T-helper 17 cell (primary cell): ENCODE measurements around the gene LCE2B. TPM values are rescaled to one million over a fixed set of nuclear protein-coding genes. Genes with fewer than 3 reads are reported as not detected.

ENCODE experiments used
- ATAC-seq: fragments of 150-1000 bp; cut with Tn5 transposase; 2 replicates; pipeline ENCODE4 v1.10.0; 2021; ENCODE audit warnings: mild to moderate bottlenecking, moderate library complexity
- DNase-seq, 3 donors: peaks; one replicate each; pipeline versions ENCODE4 v3.0.0 to v3.0.0-alpha.2; 2020 to 2021
- H3K9me3 ChIP-seq: one replicate; pipeline ENCODE4 v1.7.0; 2013; ENCODE audit warnings: low read length, mild to moderate bottlenecking; ENCODE audit not compliant: control insufficient read depth, poor library complexity, severe bottlenecking
- H3K27ac Mint-ChIP-seq: one replicate; pipeline ENCODE4 v1.8.0; 2022; ENCODE audit warnings: mild to moderate bottlenecking, moderate library complexity, mixed read lengths
- H3K27me3 Mint-ChIP-seq: one replicate; pipeline ENCODE4 v1.8.0; 2022; ENCODE audit warnings: mixed read lengths
- H3K36me3 Mint-ChIP-seq: one replicate; pipeline ENCODE4 v1.8.0; 2022; ENCODE audit warnings: low read depth, mixed read lengths
- H3K4me1 Mint-ChIP-seq: one replicate; pipeline ENCODE4 v1.8.0; 2022; ENCODE audit warnings: mild to moderate bottlenecking, mixed read lengths
- H3K4me3 Mint-ChIP-seq: one replicate; pipeline ENCODE4 v1.8.0; 2022; ENCODE audit warnings: mild to moderate bottlenecking, moderate library complexity, mixed read lengths
- total RNA-seq, 4 donors: library from RNA in 2 of 4; stranded (reverse) in 2 of 4; gene quantifications; one replicate each; pipeline ENCODE4 v1.2.3 and lab custom pipeline; 2022 to 2026

Gene LCE2B
- total RNA-seq, 2 donors from 2014 or later = not detected

DNA sequence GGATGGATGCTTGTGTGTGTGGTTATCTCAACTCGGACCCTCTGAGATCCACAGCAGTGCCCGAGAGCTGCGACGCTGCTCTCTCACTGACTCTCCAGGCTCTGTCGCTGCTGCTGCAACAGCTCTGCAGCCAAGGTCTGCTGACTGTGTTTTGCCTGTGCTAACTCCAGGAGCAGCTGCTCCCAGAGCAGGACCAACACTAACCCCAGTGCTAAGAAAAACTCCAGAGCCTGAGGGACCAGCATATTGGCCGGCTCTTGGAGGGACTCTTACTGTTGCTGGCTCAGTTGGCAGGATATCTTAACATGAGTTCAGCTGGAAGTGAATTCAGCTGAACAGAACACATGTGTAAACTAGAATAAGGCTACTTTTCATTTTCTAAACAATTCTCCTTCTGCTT, 6.5 kb upstream of the LCE2B start:
- no peaks in the 10 kb centered on the region for H3K9me3 ChIP-seq
- Mint-ChIP-seq H3K27me3 (peaks cover 77% of the 10 kb centered on the region), H3K4me1 (no peaks in the 10 kb centered on the region), H3K36me3 (no peaks in the 10 kb centered on the region), H3K4me3 (no peak overlapping the region), H3K27ac (no peak overlapping the region)
- DNase-seq = no peak
- no peak for ATAC-seq

GRCh38 chr1:152681616-152682015, 4.3 kb upstream of the LCE2B start:
- H3K4me1 Mint-ChIP-seq = no peaks in the 10 kb centered on the region
- H3K36me3 Mint-ChIP-seq = no peaks in the 10 kb centered on the region
- DNase-seq = no peak

GRCh38 chr1:152683846-152684245, 2.1 kb upstream of the LCE2B start:
- H3K36me3 Mint-ChIP-seq = peaks cover 2% of the 10 kb centered on the region
- no peaks in the 10 kb centered on the region for H3K4me1 Mint-ChIP-seq
- ATAC-seq (no peak), DNase-seq (no peak)
- no peak overlapping the region for H3K27ac Mint-ChIP-seq
- no peak overlapping the region for H3K4me3 Mint-ChIP-seq
- no peaks in the 10 kb centered on the region for H3K9me3 ChIP-seq
- peaks cover 71% of the 10 kb centered on the region for H3K27me3 Mint-ChIP-seq

More at GRCh38 chr1:152681616-152682015, 4.3 kb upstream of the LCE2B start:
- ATAC-seq = no peak
- Mint-ChIP-seq H3K4me3 (no peak overlapping the region), H3K27me3 (peaks cover 72% of the 10 kb centered on the region), H3K27ac (no peak overlapping the region)
- no peaks in the 10 kb centered on the region for H3K9me3 ChIP-seq

- Mint-ChIP-seq H3K27me3 (no peaks in the 10 kb centered on the region), H3K27ac (no peak within 1 kb of the TSS), H3K4me3 (no peak within 1 kb of the TSS), H3K36me3 (no peaks in the 10 kb centered on the region), H3K4me1 (no peaks in the 10 kb centered on the region)
- no peaks in the 10 kb centered on the region for H3K9me3 ChIP-seq
- DNase-seq (no peak), ATAC-seq (no peak)
Observed at GRCh38 chr1:152697701-152698600, 12.0 kb downstream of the LCE2B start, which contains the start of gene LCE2A. LCE2A (plus strand) TSS chr1:152698345; CDS start chr1:152698902, 557 bp downstream.

DNA sequence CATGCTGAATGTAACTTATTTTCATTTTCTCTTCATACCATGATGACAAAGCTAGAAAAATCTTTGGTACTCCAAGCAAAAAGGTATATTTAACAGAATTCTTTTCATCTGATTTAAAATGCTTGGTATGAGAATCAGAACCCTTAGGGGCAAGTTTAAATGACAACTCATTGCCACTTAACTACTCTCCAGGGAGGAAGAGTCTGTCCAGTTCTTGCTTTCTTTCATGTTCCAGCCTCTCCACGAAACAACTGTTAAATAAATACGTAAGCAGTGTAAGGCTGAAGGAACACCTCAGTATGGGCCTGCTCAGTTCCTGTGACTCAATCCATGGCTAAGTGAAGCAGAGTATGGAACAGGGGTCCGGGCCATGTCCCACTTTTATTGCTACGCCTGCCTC, 13.8 kb downstream of the LCE2B start:
- H3K27ac Mint-ChIP-seq = no peak overlapping the region
- H3K4me1 Mint-ChIP-seq = no peaks in the 10 kb centered on the region
- H3K4me3 Mint-ChIP-seq = no peak overlapping the region
- H3K36me3 Mint-ChIP-seq = no peaks in the 10 kb centered on the region
- ATAC-seq = no peak
- no peak for DNase-seq
- no peaks in the 10 kb centered on the region for H3K9me3 ChIP-seq
- no peaks in the 10 kb centered on the region for H3K27me3 Mint-ChIP-seq

DNA sequence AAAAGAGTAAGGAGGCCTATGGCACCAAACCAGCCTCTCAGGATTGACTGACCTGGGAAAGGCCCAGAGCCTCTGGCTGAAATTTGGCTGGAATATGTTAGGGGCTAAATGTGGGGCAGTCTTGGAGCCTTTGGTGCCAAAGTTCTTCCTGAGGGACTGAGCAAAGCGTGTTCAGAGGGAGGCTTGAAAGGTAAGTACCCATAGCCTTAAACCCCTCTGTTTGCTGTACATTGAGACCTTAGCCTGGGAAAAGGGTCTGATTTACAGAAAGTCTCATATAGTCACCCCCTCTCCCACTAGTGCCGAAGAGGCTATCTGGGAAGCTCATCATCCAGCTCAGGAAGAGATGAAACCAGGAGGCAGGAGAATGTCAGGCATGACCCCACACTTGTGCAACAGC, 21.9 kb downstream of the LCE2B start, which contains the start of gene LCE4A:
Gene LCE4A (plus strand): TSS at position 301 of the 400 bp plus-strand sequence. CDS start 916 bp downstream, outside the sequence.
- Mint-ChIP-seq H3K36me3 (no peaks in the 10 kb centered on the region), H3K27me3 (peaks cover 42% of the 10 kb centered on the region), H3K27ac (no peak within 1 kb of the TSS), H3K4me3 (no peak within 1 kb of the TSS), H3K4me1 (peaks cover 2% of the 10 kb centered on the region)
- DNase-seq = no peak
- no peaks in the 10 kb centered on the region for H3K9me3 ChIP-seq
- no peak for ATAC-seq

- H3K4me3 Mint-ChIP-seq = no peak overlapping the region
- peaks cover 45% of the 10 kb centered on the region for H3K27me3 Mint-ChIP-seq
- H3K4me1 Mint-ChIP-seq = no peaks in the 10 kb centered on the region
- DNase-seq = no peak
- H3K9me3 ChIP-seq = no peaks in the 10 kb centered on the region
- H3K27ac Mint-ChIP-seq = no peak overlapping the region
- no peak for ATAC-seq
- peaks cover 2% of the 10 kb centered on the region for H3K36me3 Mint-ChIP-seq
Observed at GRCh38 chr1:152718238-152718637, 32.3 kb downstream of the LCE2B start.

DNA sequence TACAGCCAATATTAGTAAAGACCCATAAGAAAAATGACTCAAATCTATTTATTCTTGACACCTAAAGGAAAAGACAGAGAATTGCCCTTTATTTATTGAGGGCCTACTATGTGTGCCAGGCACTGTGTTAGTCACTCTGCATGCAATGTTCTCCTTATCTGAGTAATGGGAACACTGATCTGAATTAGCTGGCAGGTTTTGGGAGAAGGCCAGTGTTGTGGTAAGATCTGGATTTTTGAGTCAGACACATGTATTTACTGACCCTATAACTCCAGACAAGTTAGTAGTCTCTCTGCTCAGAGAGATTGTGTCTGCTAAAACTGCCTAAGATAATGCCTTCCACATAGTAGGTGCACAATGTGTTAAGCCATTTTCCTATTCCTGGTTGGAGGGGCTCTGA, 39.3 kb downstream of the LCE2B start:
- no peaks in the 10 kb centered on the region for H3K9me3 ChIP-seq
- ATAC-seq (no peak), DNase-seq (no peak)
- peaks cover 48% of the 10 kb centered on the region for H3K27me3 Mint-ChIP-seq
- no peak overlapping the region for H3K4me3 Mint-ChIP-seq
- H3K4me1 Mint-ChIP-seq = no peaks in the 10 kb centered on the region
- peaks cover 2% of the 10 kb centered on the region for H3K36me3 Mint-ChIP-seq
- H3K27ac Mint-ChIP-seq = no peak overlapping the region

GRCh38 chr1:152728986-152729385, 43.1 kb downstream of the LCE2B start:
- DNase-seq = no peak
- H3K27me3 Mint-ChIP-seq = peaks cover 43% of the 10 kb centered on the region
- no peak overlapping the region for H3K27ac Mint-ChIP-seq
- H3K36me3 Mint-ChIP-seq = no peaks in the 10 kb centered on the region
- no peaks in the 10 kb centered on the region for H3K4me1 Mint-ChIP-seq
- no peak for ATAC-seq
- H3K4me3 Mint-ChIP-seq = no peak overlapping the region
- no peaks in the 10 kb centered on the region for H3K9me3 ChIP-seq

DNA sequence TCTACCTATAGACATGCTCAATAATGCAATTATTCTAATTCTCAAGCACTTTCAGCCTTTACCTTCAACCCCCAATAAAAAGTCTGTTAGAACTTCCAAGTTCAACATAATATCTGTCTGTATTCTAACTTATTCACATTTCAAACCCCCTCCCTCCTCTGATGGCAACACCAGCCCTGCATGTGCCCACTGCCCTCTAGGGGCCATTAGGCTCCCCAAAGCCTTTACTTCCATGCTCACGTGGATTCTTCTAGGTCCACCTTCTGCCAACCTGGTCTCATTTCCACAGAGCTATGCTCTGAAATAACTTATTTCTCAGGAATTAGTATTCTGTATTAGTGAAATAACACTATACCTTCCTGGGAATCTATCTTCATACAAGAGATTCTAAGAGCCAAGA, 49.7 kb downstream of the LCE2B start:
- Mint-ChIP-seq H3K27me3 (peaks cover 67% of the 10 kb centered on the region), H3K4me3 (no peak overlapping the region), H3K4me1 (no peaks in the 10 kb centered on the region), H3K27ac (no peak overlapping the region), H3K36me3 (no peaks in the 10 kb centered on the region)
- ATAC-seq = no peak
- H3K9me3 ChIP-seq = no peaks in the 10 kb centered on the region
- no peak for DNase-seq

Other genes with a start within 250 kb of the LCE2B start
- gene LCE5A, start 175.3 kb upstream of the LCE2B start, total RNA-seq = not detected
- not detected for gene CRCT1, start 171.6 kb upstream of the LCE2B start, total RNA-seq
- not detected for gene LCE3E, start 119.3 kb upstream of the LCE2B start, total RNA-seq
- not detected for gene LCE3D, start 105.6 kb upstream of the LCE2B start, total RNA-seq
- gene LCE3C, start 85.9 kb upstream of the LCE2B start, total RNA-seq = not detected
- not detected for gene LCE3B, start 72.3 kb upstream of the LCE2B start, total RNA-seq
- not detected for gene LCE3A, start 63.0 kb upstream of the LCE2B start, total RNA-seq
- gene LCE2D, start 22.7 kb upstream of the LCE2B start, total RNA-seq = not detected
- not detected for gene LCE2C, start 10.8 kb upstream of the LCE2B start, total RNA-seq
- gene LCE2A, start 12.2 kb downstream of the LCE2B start, total RNA-seq = not detected
- gene LCE4A, start 22.0 kb downstream of the LCE2B start, total RNA-seq = not detected
- not detected for gene KPRP, start 71.9 kb downstream of the LCE2B start, total RNA-seq
- gene LCE1F, start 89.0 kb downstream of the LCE2B start, total RNA-seq = not detected
- gene LCE1E, start 100.1 kb downstream of the LCE2B start, total RNA-seq = not detected
- not detected for gene LCE1D, start 110.6 kb downstream of the LCE2B start, total RNA-seq
- not detected for gene LCE1C, start 120.5 kb downstream of the LCE2B start, total RNA-seq
- gene LCE1B, start 125.8 kb downstream of the LCE2B start, total RNA-seq = not detected
- not detected for gene LCE1A, start 141.3 kb downstream of the LCE2B start, total RNA-seq
- not detected for gene LCE6A, start 156.7 kb downstream of the LCE2B start, total RNA-seq
- not detected for gene LCE7A, start 173.9 kb downstream of the LCE2B start, total RNA-seq
- not detected for gene SMCP, start 192.2 kb downstream of the LCE2B start, total RNA-seq
- gene IVL, start 222.4 kb downstream of the LCE2B start, total RNA-seq = not detected